ENCODE measurements around the gene EIF3I.
"Not testable (repeated sequence)": the region's sequence is repeated elsewhere in the genome, so short reads cannot be mapped to it uniquely, and the experiment has no call there.

EIF3I gene

DNA sequence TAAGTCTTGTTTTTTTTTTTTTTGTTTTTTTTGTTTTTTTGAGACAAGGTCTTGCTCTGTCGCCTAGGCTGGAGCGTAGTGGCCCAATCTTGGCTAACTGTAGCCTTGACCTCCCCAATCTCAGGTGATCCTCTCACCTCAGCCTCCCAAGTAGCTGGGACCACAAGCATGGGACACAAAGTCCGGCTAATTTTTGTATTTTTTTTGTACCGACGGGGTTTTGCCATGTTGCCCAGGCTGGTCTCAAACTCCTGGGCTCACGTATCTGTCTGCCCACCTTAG lies 35.0 kb downstream of the EIF3I start:
- H3K4me1 Mint-ChIP-seq: peaks cover 34% of the 10 kb centered on the region
- H3K36me3 Mint-ChIP-seq: peaks cover 6% of the 10 kb centered on the region
- peak overlapping the region; percentile 81 for H3K27ac Mint-ChIP-seq
- no peak overlapping the region for H3K4me3 Mint-ChIP-seq
- ATAC-seq: no peak
- H3K27me3 Mint-ChIP-seq: no peaks in the 10 kb centered on the region
- no peaks in the 10 kb centered on the region for H3K9me3 Mint-ChIP-seq

DNA sequence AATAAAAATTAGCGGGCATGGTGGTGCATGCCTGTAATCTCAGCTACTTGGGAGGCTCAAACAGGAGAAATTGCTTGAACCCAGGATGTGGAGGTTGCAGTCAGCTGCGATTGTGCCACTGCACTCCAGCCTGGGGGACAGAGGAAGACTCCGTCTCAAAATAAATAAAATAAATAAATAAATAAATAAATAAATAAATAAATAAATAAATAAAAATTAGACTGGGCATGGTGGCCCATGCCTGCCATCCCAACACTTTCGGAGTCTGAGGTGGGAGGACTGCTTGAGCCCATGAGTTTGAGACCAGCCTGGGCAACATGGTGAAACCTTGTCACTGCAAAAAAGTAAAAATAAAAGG lies 41.0 kb downstream of the EIF3I start:
- Mint-ChIP-seq H3K4me1 (peaks cover 29% of the 10 kb centered on the region), H3K36me3 (peaks cover 12% of the 10 kb centered on the region), H3K27ac (peak overlapping the region; percentile 42)
- H3K27me3 Mint-ChIP-seq, ATAC-seq, H3K4me3 Mint-ChIP-seq, H3K9me3 Mint-ChIP-seq: not testable (repeated sequence)

DNA sequence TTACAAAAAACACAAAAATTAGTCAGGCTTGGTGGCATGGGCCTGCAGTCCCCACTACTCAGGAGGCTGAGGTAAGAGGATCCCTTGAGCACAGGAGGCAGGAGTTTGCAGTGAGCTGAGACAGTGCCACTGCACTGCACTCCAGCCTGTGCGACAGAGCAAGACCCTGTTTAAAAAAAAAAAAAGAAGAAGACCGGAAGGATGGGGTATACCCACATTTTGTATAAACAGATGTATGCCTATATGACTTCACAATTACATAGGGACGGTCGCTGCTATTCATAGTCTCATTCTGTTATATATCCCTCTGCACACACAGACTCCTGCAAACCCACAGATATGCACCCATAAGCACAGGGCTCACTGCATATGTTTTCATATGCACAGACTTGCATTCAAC lies 41.5 kb downstream of the EIF3I start:
- Mint-ChIP-seq H3K4me3 (no peak overlapping the region), H3K27ac (peak overlapping the region; percentile 42), H3K9me3 (no peaks in the 10 kb centered on the region), H3K27me3 (no peaks in the 10 kb centered on the region), H3K4me1 (peaks cover 29% of the 10 kb centered on the region), H3K36me3 (peaks cover 12% of the 10 kb centered on the region)
- peak; percentile 64 for ATAC-seq

DNA sequence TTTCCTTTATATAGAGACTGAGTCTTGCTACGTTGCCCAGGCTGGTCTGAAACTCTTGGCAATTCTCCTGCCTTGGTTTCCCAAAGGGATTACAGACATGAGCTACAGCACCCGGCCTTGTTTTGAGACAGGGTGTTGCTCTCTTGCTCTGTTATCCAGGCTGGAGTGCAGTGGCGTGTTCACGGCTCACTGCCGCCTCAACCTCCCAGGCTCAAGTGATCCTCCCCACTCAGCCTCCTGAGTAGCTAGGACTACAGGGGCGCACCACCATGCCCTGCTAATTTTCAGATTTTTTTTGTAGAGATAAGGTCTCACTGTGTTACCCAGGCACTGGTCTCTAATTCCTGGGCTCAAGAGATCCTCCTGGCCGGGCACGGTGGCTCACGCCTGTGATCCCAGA lies 43.6 kb downstream of the EIF3I start:
- Mint-ChIP-seq H3K4me3 (no peak overlapping the region), H3K4me1 (peaks cover 29% of the 10 kb centered on the region), H3K36me3 (peaks cover 6% of the 10 kb centered on the region), H3K9me3 (no peaks in the 10 kb centered on the region), H3K27me3 (no peaks in the 10 kb centered on the region), H3K27ac (peak overlapping the region; percentile 12)
- ATAC-seq: no peak

DNA sequence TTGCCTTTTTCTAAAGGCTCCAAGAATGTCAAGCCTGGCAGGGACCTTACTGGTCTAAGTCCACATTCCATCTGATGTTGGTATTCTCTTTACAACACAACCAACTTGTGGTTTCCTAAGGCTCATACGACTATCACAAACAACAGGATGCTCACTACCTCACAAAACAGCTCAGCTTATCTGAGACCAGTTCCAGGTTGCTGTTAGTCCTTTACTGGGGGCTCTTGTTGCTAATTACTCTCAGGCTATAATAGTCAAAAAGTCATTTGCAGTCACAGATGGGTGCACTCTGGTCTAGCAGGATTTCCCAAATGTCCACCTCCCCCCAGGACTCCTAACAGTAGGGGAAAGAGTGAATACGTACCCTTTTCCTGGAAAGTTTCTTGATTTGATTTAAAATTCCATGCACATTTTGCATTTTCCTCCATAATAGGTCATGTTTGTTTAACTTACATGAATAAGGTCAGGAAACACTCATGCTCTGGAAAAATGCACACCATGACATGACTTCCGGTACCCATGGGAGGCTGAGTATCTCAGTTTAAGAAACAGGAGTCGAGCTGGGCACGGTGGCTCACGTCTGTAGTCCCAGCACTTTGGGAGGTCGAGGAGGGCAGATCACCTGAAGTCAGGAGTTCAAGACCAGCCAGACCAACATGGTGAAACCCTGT lies 44.8 kb downstream of the EIF3I start:
- Mint-ChIP-seq H3K4me1 (peaks cover 30% of the 10 kb centered on the region), H3K27ac (peak overlapping the region; percentile 65)

DNA sequence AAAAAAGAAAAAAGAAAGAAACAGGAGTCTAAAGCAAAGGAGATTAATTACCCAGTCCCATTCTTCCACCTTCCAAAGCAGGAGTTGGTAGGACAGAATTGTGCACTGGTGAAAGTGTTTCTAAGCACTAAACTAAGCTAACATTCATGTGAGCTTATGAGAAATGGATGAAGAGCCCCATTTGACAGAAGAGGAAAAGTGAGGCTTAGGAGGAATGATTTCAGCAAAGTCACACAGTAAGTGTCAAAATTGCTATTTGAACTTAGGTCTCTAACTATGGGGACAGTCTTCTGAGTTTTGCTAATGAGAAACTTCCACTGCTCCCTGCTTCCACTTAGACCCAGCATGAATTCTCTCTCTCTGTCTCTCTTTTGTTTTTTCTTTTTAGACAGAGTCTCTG lies 47.5 kb downstream of the EIF3I start:
- Mint-ChIP-seq H3K36me3 (peaks cover 16% of the 10 kb centered on the region), H3K9me3 (no peaks in the 10 kb centered on the region), H3K27ac (no peak overlapping the region), H3K4me3 (no peak overlapping the region), H3K4me1 (peaks cover 43% of the 10 kb centered on the region), H3K27me3 (no peaks in the 10 kb centered on the region)
- no peak for ATAC-seq

More for the DNA sequence above, 44.8 kb downstream of the EIF3I start:
- peaks cover 6% of the 10 kb centered on the region for H3K36me3 Mint-ChIP-seq
- H3K4me3 Mint-ChIP-seq: no peak overlapping the region
- no peak for ATAC-seq
- H3K27me3 Mint-ChIP-seq: no peaks in the 10 kb centered on the region
- no peaks in the 10 kb centered on the region for H3K9me3 Mint-ChIP-seq

DNA sequence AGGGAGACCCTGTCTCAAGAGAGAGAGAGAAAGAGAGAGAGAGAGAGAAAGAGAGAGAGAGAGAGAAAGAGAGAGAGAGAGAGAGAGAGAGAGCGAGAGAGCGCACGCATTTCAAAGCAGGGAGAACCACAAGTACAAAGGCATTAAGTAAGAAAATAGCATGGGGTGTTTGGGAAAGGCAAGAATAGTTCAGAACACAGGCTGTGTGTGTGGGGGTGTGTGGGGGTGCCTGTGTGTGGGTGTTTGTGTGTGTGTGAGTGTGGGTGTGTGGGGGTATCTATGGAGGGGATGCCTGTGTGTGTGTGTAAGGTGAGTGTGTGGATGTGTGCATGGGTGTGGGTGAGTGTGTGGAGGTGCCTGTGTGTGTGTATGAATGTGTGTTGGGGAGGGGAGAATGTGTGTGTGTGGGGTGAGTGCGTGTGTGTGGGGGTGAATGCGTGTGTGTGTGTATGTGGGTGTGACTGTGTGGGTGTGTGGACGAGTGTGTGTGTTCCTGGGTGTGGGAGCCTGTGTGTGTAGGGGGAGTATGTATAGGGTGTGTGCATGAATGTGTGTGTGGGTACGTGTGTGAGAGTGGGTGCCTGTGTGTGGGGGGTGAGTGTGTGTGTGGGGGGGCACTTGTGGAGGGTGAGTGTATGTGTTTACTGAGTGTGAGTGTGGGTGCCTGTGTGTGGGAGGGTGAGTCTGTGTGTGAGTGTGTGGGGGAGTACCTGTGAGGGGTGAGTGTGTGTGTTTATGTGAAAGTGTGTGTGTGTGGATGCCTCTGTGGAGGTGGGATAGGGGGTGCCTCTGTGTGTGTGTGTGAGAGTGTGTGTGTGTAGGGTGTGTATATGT lies 50.6 kb downstream of the EIF3I start:
- peaks cover 25% of the 10 kb centered on the region for H3K36me3 Mint-ChIP-seq
- no peaks in the 10 kb centered on the region for H3K9me3 Mint-ChIP-seq
- ATAC-seq: no peak
- peak overlapping the region; percentile 33 for H3K27ac Mint-ChIP-seq
- no peak overlapping the region for H3K4me3 Mint-ChIP-seq
- no peaks in the 10 kb centered on the region for H3K27me3 Mint-ChIP-seq
- peaks cover 30% of the 10 kb centered on the region for H3K4me1 Mint-ChIP-seq

DNA sequence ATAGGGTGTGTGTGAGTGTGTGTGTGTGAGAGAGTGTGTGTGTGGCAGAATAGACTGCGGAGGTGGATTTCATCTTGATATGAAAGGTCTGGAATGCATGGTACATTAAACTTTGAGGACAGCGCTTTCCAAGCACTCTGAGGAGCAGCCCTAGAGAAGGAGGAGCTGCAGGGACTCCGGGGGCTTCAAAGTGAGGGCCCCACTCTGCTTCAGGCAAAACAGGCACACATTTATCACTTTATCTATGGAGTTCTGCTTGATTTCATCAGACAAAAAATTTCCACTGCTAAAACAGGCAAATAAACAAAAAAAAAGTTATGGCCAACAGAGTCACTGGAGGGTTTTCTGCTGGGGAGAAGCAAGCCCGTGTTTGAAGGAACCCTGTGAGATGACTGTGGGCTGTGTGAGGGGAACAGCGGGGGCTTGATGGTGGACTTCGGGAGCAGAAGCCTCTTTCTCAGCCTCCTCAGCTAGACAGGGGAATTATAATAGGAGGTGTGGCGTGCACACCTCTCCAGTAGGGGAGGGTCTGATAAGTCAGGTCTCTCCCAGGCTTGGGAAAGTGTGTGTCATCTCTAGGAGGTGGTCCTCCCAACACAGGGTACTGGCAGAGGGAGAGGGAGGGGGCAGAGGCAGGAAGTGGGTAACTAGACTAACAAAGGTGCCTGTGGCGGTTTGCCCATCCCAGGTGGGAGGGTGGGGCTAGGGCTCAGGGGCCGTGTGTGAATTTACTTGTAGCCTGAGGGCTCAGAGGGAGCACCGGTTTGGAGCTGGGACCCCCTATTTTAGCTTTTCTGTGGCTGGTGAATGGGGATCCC lies 51.4 kb downstream of the EIF3I start:
- H3K27ac Mint-ChIP-seq: peak overlapping the region; percentile 33
- H3K4me1 Mint-ChIP-seq: peaks cover 30% of the 10 kb centered on the region
- H3K27me3 Mint-ChIP-seq: no peaks in the 10 kb centered on the region
- H3K9me3 Mint-ChIP-seq: no peaks in the 10 kb centered on the region
- H3K4me3 Mint-ChIP-seq: peak overlapping the region; percentile 7
- ATAC-seq: peak; percentile 62
- H3K36me3 Mint-ChIP-seq: peaks cover 26% of the 10 kb centered on the region

DNA sequence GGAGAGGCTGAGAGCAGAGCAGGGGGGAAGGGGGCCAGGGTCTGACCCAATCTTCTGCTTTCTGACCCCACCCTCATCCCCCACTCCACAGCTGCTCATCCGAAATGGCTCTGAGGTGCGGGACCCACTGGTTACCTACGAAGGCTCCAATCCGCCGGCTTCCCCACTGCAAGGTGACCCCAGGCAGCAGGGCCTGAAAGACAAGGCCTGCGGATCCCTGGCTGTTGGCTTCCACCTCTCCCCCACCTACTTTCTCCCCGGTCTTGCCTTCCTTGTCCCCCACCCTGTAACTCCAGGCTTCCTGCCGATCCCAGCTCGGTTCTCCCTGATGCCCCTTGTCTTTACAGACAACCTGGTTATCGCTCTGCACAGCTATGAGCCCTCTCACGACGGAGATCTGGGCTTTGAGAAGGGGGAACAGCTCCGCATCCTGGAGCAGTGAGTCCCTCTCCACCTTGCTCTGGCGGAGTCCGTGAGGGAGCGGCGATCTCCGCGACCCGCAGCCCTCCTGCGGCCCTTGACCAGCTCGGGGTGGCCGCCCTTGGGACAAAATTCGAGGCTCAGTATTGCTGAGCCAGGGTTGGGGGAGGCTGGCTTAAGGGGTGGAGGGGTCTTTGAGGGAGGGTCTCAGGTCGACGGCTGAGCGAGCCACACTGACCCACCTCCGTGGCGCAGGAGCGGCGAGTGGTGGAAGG lies 52.6 kb downstream of the EIF3I start:
- no peak for ATAC-seq
- peaks cover 30% of the 10 kb centered on the region for H3K4me1 Mint-ChIP-seq
- H3K27me3 Mint-ChIP-seq: no peaks in the 10 kb centered on the region
- H3K4me3 Mint-ChIP-seq: no peak overlapping the region
- peak overlapping the region; percentile 33 for H3K27ac Mint-ChIP-seq
- no peaks in the 10 kb centered on the region for H3K9me3 Mint-ChIP-seq
- H3K36me3 Mint-ChIP-seq: peaks cover 38% of the 10 kb centered on the region

DNA sequence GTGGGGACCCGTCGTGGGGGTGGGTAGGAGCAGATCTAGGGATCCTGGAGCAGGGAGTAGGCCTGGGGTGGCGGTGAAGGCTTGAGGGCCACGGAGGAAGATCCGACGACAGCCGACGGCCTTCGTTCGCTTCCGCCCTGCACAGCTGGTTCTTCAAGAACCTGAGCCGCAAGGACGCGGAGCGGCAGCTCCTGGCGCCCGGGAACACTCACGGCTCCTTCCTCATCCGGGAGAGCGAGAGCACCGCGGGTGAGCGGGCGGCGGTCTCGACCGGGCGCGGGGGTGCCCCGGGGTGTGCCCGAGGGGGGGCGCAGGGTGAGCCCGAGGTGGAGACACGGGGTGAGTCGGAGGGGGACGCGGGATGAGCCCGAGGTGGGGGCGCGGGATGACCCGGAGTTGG lies 53.2 kb downstream of the EIF3I start:
- peaks cover 43% of the 10 kb centered on the region for H3K36me3 Mint-ChIP-seq
- peak; percentile 65 for ATAC-seq
- no peaks in the 10 kb centered on the region for H3K27me3 Mint-ChIP-seq
- H3K4me3 Mint-ChIP-seq: no peak overlapping the region
- peaks cover 30% of the 10 kb centered on the region for H3K4me1 Mint-ChIP-seq
- no peak overlapping the region for H3K27ac Mint-ChIP-seq
- H3K9me3 Mint-ChIP-seq: no peaks in the 10 kb centered on the region

DNA sequence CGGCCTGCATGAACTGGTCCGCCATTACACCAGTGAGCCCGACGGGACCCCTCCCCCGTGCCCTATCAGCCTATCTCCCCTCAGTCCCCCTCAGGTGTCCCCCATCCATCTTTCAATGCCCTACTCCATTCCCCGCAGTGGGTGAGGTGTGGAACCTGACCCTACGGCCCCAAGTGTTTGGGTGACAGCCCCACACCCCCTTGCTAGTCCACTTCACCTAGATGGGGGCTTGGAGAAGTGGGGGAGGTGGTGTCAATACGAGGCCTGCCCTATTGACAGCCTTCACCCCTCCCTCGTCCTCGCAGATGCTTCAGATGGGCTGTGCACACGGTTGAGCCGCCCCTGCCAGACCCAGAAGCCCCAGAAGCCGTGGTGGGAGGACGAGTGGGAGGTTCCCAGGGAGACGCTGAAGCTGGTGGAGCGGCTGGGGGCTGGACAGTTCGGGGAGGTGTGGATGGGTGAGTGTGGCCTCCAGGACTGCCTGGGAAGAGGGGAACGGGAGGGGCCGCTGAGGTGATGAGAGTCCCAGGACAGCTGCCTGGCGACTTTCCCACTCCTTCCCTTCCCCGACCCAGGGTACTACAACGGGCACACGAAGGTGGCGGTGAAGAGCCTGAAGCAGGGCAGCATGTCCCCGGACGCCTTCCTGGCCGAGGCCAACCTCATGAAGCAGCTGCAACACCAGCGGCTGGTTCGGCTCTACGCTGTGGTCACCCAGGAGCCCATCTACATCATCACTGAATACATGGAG lies 54.0 kb downstream of the EIF3I start:
- Mint-ChIP-seq H3K4me1 (peaks cover 30% of the 10 kb centered on the region), H3K9me3 (no peaks in the 10 kb centered on the region), H3K4me3 (no peak overlapping the region), H3K27me3 (no peaks in the 10 kb centered on the region), H3K36me3 (peaks cover 45% of the 10 kb centered on the region), H3K27ac (no peak overlapping the region)
- no peak for ATAC-seq

Data from stimulated activated memory B cell treated with anti-CD40 and anti-IgM and Interleukin-4, amounts not matched to agents 10 μg/mL and 1 μg/mL and 100 μg/mL, for 72 hours (primary cell).